H1 (cell line): ENCODE measurements around the gene NUDT3. TPM values are rescaled to one million over a fixed set of nuclear protein-coding genes. Genes with fewer than 3 reads are reported as not detected.

Experiments used
- CBX8 ChIP-seq: fragments of 300-800, 300-1000 bp; sonication (generic); IDR thresholded peaks from 2 replicates; pipeline ENCODE4 v1.7.1; 2016; ENCODE audit warnings: low read depth, low read length, borderline replicate concordance
- CTCF ChIP-seq, 3 experiments: IDR thresholded peaks; 1 replicate in 2 of 3; 2 replicates in 1 of 3; pipeline versions ENCODE4 v1.5.1 to v1.6.1; 2011; ENCODE audit warnings: low read length in 3 of 3, mild to moderate bottlenecking in 3 of 3, inconsistent platforms in 2 of 3, low read depth in 1 of 3, moderate library complexity in 1 of 3; ENCODE audit not compliant: insufficient read depth in 1 of 3; ENCODE audit errors: control extremely low read depth in 1 of 3
- MAFK ChIP-seq: IDR thresholded peaks from 2 replicates; pipeline ENCODE4 v1.6.1; 2012; ENCODE audit warnings: low read depth, mild to moderate bottlenecking, improper control_type of control experiment, low read length
- SUZ12 ChIP-seq: fragments of 200-600 bp; sonication (generic); IDR thresholded peaks from 2 replicates; pipeline ENCODE4 v1.6.1; 2012; ENCODE audit warnings: mild to moderate bottlenecking, inconsistent platforms, low read length, moderate library complexity, mixed read lengths
- polyA plus RNA-seq, 7 experiments: library from polyadenylated mRNA; depleted of rRNA in 3 of 7; stranded (reverse) in 5 of 7; unstranded in 2 of 7; fragments of >200 nt in 5 of 7; fragments of 200-250 nt in 2 of 7; gene quantifications; 1 replicate in 5 of 7; 2 replicates in 1 of 7; 4 replicates in 1 of 7; pipeline versions ENCODE4 v1.2.1 to v1.2.3, GENCODE V29; 2011 to 2013; ENCODE audit warnings: missing spikeins in 2 of 7, mixed read lengths in 2 of 7
- total RNA-seq: library from RNA; stranded (reverse); fragmentation: NEBNext Ultra II Directional; extraction: Animal tissue kit (Norgen Biotek cat#: 25700); gene quantifications from 2 replicates; pipeline ENCODE4 v1.2.1, GENCODE V29; 2021
- TF ChIP-seq, protein P1 (sequence below): fragments of 300-600 bp; sonication (generic); IDR thresholded peaks from 2 replicates; pipeline ENCODE4 v1.7.1; 2012; ENCODE audit warnings: low read length, moderate library complexity, mild to moderate bottlenecking, inconsistent platforms; ENCODE audit not compliant: insufficient replicate concordance

Gene NUDT3
- total and polyA plus RNA-seq, 2 of the 8 experiments (the other 6 are each of a cell fraction or from before 2014, with no cell fraction given), result 14.1 to 36.9 TPM

GRCh38 chr6:34439442-34439841 lies 47.0 kb upstream of the NUDT3 start (continued):
- TF ChIP-seq, protein P1, sequence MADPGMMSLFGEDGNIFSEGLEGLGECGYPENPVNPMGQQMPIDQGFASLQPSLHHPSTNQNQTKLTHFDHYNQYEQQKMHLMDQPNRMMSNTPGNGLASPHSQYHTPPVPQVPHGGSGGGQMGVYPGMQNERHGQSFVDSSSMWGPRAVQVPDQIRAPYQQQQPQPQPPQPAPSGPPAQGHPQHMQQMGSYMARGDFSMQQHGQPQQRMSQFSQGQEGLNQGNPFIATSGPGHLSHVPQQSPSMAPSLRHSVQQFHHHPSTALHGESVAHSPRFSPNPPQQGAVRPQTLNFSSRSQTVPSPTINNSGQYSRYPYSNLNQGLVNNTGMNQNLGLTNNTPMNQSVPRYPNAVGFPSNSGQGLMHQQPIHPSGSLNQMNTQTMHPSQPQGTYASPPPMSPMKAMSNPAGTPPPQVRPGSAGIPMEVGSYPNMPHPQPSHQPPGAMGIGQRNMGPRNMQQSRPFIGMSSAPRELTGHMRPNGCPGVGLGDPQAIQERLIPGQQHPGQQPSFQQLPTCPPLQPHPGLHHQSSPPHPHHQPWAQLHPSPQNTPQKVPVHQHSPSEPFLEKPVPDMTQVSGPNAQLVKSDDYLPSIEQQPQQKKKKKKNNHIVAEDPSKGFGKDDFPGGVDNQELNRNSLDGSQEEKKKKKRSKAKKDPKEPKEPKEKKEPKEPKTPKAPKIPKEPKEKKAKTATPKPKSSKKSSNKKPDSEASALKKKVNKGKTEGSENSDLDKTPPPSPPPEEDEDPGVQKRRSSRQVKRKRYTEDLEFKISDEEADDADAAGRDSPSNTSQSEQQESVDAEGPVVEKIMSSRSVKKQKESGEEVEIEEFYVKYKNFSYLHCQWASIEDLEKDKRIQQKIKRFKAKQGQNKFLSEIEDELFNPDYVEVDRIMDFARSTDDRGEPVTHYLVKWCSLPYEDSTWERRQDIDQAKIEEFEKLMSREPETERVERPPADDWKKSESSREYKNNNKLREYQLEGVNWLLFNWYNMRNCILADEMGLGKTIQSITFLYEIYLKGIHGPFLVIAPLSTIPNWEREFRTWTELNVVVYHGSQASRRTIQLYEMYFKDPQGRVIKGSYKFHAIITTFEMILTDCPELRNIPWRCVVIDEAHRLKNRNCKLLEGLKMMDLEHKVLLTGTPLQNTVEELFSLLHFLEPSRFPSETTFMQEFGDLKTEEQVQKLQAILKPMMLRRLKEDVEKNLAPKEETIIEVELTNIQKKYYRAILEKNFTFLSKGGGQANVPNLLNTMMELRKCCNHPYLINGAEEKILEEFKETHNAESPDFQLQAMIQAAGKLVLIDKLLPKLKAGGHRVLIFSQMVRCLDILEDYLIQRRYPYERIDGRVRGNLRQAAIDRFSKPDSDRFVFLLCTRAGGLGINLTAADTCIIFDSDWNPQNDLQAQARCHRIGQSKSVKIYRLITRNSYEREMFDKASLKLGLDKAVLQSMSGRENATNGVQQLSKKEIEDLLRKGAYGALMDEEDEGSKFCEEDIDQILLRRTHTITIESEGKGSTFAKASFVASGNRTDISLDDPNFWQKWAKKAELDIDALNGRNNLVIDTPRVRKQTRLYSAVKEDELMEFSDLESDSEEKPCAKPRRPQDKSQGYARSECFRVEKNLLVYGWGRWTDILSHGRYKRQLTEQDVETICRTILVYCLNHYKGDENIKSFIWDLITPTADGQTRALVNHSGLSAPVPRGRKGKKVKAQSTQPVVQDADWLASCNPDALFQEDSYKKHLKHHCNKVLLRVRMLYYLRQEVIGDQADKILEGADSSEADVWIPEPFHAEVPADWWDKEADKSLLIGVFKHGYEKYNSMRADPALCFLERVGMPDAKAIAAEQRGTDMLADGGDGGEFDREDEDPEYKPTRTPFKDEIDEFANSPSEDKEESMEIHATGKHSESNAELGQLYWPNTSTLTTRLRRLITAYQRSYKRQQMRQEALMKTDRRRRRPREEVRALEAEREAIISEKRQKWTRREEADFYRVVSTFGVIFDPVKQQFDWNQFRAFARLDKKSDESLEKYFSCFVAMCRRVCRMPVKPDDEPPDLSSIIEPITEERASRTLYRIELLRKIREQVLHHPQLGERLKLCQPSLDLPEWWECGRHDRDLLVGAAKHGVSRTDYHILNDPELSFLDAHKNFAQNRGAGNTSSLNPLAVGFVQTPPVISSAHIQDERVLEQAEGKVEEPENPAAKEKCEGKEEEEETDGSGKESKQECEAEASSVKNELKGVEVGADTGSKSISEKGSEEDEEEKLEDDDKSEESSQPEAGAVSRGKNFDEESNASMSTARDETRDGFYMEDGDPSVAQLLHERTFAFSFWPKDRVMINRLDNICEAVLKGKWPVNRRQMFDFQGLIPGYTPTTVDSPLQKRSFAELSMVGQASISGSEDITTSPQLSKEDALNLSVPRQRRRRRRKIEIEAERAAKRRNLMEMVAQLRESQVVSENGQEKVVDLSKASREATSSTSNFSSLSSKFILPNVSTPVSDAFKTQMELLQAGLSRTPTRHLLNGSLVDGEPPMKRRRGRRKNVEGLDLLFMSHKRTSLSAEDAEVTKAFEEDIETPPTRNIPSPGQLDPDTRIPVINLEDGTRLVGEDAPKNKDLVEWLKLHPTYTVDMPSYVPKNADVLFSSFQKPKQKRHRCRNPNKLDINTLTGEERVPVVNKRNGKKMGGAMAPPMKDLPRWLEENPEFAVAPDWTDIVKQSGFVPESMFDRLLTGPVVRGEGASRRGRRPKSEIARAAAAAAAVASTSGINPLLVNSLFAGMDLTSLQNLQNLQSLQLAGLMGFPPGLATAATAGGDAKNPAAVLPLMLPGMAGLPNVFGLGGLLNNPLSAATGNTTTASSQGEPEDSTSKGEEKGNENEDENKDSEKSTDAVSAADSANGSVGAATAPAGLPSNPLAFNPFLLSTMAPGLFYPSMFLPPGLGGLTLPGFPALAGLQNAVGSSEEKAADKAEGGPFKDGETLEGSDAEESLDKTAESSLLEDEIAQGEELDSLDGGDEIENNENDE, result no peak
- no peak for TF ChIP-seq CBX8
- TF ChIP-seq MAFK, result no peak
- TF ChIP-seq SUZ12, result no peak
- no peak for TF ChIP-seq CTCF (IDR thresholded peaks at IDR 0.05; ENCODE audit: control extremely low read depth in 1 of 3, insufficient read depth in 1 of 3, low read depth in 1 of 3, low read length in 3 of 3)
